ENCODE data around the gene SLC49A4.
A peak's percentile ranks its signal among the peaks of the same experiment; 100 is the strongest.

The SLC49A4 gene

GRCh38 chr3:122786066-122786465 lies 8.8 kb upstream of the SLC49A4 start:
- DNase-seq = no peak

DNA sequence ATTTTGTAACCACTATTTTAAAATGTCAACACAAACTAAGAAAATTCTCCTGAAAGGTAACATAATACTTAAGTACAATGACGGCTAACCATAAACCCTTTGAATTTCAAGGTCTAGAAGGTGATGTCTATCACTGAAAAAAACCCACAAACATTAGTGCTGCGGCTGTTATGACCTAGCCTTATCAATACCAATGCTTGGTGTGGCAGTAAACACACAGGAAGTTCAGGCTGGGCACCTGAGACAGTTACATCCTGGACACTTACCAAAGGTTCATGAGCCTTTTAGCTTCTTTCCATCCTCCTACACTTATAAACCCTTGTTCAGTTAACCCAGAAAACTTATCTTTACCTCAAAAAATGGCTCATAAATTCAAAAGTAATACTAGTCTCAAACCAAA lies 7.0 kb upstream of the SLC49A4 start:
- DNase-seq = no peak

DNA sequence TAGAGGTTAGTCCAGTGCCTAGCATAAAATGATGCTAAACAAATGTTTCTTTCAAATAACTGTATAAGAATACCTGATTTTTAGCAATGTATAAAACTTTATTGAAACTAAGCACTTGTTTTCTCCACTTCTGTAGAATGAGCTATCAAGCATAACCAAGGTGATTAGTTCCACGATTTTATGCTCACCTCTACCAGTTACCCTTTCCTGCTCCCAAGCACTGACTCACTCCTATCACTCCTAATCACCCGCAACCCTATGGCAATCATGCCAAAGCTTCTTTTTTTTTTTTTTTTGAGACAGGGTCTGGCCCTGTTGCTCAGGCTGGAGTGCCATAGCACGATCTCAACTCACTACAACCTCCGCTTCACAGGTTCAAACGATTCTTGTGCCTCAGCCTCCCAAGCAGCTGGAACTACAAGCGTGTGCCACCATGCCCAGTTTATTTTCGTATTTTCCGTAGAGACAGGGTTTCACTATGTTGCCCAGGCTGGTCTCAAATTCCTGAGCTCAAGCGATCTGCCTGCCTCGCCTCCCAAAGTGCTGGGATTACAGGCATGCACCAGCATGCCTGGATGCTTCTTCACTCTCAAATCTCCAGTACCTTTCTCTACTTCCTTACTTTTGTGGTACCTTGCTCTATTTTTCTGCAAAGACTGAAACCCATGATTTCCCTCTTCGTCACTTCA lies 5.1 kb upstream of the SLC49A4 start:
- no peak for DNase-seq

- DNase-seq = no peak
These were observed 1.1 kb upstream of the SLC49A4 start, which contains the start of gene HSPBAP1 for GRCh38 chr3:122793568-122794416. Gene HSPBAP1 (minus strand): TSS chr3:122793831. CDS start chr3:122793680, 151 bp downstream.

GRCh38 chr3:122794483-122794778 lies 438 bp upstream of the SLC49A4 start:
- no peak for DNase-seq

DNA sequence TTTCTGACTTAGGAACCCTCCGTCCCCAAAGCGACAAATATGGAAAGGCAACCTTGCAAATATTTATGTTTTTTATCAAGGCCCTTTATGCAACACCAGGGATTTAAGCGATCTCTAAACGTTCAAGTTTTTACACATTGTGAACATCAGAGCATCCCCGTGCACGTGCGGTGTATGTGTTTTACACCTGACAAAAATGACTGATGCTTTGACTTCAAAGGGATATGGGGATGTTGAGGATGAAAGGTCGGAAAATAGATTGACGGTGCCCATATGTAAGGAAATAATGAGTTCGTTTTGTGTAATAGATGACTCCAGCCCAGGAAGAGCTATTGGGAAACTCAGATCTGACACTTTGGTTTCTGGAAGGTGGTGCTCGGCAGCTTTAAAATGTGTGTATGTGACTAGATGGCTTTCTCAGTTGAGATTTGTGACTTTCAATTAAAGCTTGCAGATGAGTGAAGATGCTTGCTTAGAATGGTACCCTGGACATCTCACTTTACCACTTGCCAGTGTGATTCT lies 866 bp downstream of the SLC49A4 start:
- no peak for DNase-seq

GRCh38 chr3:122797291-122797690 lies 2.4 kb downstream of the SLC49A4 start:
- no peak for DNase-seq

DNA sequence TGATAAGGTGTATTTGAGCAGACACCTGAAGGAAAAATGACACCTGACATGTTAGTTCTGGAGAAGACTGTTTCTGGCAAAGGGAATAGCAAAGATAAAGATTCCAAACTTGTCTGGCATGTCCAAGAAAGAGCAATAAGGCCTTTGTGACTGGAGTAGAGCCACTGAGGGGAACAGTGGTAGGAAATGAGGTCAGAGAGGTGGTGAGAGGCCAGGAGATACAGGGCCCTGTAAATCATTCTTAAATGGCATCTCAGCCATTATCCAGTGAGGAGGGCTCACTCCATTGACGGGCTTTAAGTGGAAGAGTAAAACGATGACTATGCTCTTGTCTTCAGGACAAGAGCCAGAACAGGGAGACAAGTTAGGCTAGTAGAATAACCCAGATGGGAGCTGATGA lies 4.5 kb downstream of the SLC49A4 start:
- DNase-seq = no peak

GRCh38 chr3:122800031-122800430 lies 5.2 kb downstream of the SLC49A4 start:
- DNase-seq = no peak

- DNase-seq = no peak
These were observed 5.9 kb downstream of the SLC49A4 start for GRCh38 chr3:122800706-122801237.

DNA sequence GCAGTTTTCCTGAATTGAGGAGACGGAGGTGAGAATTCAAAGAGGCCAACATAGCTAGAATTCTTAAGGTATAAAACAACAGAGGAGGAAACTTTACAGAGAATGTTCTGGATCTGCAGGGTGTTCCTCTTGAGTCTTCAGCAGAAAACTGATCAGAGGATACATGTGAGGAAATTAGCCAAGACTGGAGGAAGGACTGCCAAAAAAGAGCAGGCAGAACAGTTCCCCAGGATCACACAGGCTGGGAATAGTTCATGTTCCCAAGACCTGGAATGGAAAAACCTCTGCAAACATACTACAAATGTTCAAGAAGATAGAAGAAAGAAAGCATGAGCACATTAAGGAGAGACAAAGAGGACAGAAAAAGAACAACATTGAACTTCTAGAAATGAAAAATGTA lies 7.5 kb downstream of the SLC49A4 start:
- DNase-seq = no peak

GRCh38 chr3:122803977-122804376 lies 9.1 kb downstream of the SLC49A4 start:
- no peak for DNase-seq

GRCh38 chr3:122810734-122811133 lies 15.9 kb downstream of the SLC49A4 start:
- peak; percentile 4 for DNase-seq

DNA sequence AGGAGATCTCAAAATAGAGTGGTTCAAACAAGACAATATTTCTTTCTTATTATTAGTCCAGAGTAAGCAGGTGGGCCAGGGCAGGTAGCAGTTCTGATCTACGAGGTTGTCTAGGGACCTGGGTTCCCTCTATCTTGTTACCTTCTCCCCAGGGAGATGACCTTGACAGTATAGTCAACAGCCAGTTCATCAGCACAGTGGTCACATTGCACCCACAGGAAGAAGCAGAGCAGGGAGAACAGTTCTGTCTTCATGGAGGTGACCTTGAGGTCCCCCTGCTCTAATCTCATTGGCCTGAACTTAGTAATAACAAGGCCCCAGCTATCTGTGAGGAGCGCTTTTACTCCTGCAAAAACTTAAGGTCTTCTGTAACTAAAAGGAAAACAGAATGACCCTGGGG lies 21.7 kb downstream of the SLC49A4 start:
- no peak for DNase-seq

- DNase-seq = no peak
These were observed 29.9 kb downstream of the SLC49A4 start for GRCh38 chr3:122824465-122825381.

- DNase-seq = no peak
These were observed 30.6 kb downstream of the SLC49A4 start for GRCh38 chr3:122825460-122825859.

DNA sequence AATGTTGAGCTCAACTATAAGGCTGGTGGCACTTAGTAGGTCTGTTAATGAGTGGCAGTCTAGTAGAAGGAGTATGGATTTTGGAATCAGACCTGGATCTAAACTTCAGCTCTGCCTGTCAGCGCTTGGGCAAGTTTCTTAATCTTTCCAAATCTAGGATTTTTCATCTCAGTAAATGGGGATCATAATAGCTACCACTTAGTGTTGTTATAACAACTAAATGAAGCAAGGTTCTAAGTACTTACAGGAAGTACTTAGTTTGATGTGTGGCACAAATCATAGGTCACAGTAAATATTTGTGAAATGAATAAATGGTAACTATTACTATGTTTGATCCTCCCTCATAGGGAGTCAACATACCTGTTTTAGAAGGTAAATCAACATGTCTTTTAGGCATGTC lies 31.4 kb downstream of the SLC49A4 start:
- DNase-seq = no peak

DNA sequence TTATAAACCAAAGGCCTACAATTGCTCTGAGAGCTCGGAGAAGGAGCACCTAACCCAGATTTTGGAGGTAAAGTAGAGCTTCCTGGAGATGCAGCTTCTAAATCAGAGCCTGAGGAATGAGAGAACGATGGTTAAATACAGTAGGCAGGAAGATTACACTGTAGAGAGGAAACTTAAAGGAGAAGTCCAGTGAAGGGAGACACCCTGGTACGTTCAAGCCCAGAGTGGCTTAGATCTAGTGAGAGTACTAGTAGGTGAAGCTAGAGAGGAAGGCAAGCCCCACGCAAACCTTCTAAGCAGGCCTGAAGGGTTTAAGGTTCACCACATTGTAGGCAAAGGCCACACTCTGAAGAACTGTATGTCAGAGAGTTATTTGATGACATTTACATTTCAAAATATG lies 33.4 kb downstream of the SLC49A4 start:
- no peak for DNase-seq

DNA sequence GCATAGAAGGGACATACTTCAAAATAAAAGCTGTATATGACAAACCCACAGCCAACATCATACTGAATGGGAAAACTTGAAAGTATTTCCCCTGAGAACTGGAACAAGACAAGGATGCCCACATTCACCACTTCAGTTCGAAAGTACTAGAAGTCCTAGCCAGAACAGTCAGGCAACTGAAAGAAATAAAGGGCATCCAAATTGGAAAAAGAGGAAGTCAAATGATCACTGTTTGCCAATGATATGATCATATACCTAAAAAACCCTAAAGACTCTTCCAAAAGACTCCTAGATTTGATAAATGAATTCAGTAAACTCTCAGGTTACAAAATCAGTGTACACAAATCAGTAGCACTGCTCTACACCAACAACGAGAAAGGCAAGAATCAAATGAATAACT lies 40.7 kb downstream of the SLC49A4 start:
- DNase-seq = no peak

GRCh38 chr3:122843604-122844003 lies 48.7 kb downstream of the SLC49A4 start:
- DNase-seq = peak; percentile 84

GRCh38 chr3:122857019-122857418 lies 62.1 kb downstream of the SLC49A4 start:
- no peak for DNase-seq

DNA sequence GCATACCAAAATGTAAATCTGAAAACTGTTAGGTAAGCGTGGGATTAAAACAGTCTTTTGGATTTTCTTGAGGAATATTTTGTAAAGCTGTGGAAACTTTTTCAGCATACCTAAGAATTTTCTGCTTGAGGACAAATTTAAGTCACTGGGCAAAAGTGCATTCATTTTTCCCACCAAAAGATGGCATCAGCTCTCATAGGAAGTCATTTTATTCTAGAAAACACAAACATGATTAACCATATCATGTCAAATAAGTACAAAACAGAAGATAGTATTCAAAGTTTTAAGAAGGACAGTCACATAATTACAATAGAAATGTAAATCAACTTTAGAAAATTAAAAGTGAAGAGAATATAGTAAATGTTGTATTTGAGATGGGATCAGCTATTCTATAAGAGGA lies 63.5 kb downstream of the SLC49A4 start:
- no peak for DNase-seq
